Measurements from ENCODE around the gene CHMP1A. TPM values are rescaled to one million over a fixed set of nuclear protein-coding genes. Genes with fewer than 3 reads are reported as not detected.
"Not testable (repeated sequence)": the region's sequence is repeated elsewhere in the genome, so short reads cannot be mapped to it uniquely, and the experiment has no call there.

Gene CHMP1A
- total RNA-seq, 4 donors from 2014 or later: 53.4 to 105 (median 78.8) TPM

DNA sequence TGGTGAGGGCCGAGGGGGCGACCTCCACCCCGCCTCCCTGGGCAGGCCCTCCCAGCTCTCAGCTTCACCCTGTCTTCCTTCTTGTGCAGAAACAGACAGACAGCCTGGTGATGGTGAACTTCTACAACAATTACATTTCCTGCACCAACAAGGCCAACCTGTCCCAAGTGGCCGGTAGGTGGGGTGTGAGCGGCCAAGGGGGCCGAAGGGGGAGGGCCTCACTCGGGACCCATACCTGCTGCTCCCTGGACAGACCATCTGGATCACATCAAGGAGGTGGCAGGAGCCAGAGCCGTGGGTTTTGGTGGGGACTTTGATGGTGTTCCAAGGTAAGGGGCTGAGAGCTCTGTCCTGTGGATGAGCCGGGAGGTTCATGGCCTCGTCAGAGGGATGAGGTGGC lies 20.1 kb downstream of the CHMP1A start:
- ATAC-seq (no peak), DNase-seq (no peak)
- no peak overlapping the region for H3K27ac ChIP-seq
- H3K9me3 ChIP-seq: no peaks in the 10 kb centered on the region
- no peak overlapping the region for H3K4me3 ChIP-seq
- in situ Hi-C loops (cut with MboI; ENCODE audit: low sequenced_read_pairs in 4 of 4) (no loop called here), intact Hi-C loops (cut with DNase I; ENCODE audit: low total_unique reads) (no loop called here)
- TF ChIP-seq POLR2A (IDR thresholded peaks at IDR 0.05) (no peak), CTCF (IDR thresholded peaks at IDR 0.05 in 4 of 5, conservative IDR thresholded peaks at IDR 0.05 in 1 of 5) (no peak)
- peaks cover 11 to 14% (median 12%) of the 10 kb centered on the region in 3 donors for H3K27me3 ChIP-seq
- H3K36me3 ChIP-seq: no peaks in the 10 kb centered on the region
- peaks cover 8% of the 10 kb centered on the region in 2 donors for H3K4me1 ChIP-seq

- Histone ChIP-seq H3K4me3 (no peak overlapping the region), H3K27ac (no peak overlapping the region), H3K27me3 (peaks cover 16 to 20% (median 19%) of the 10 kb centered on the region in 3 donors), H3K36me3 (no peaks in the 10 kb centered on the region), H3K9me3 (no peaks in the 10 kb centered on the region), H3K4me1 (peaks cover 8% of the 10 kb centered on the region in 2 donors)
- TF ChIP-seq POLR2A (IDR thresholded peaks at IDR 0.05) (no peak), CTCF (IDR thresholded peaks at IDR 0.05 in 4 of 5, conservative IDR thresholded peaks at IDR 0.05 in 1 of 5) (no peak)
- in situ Hi-C loops (cut with MboI; ENCODE audit: low sequenced_read_pairs in 4 of 4): no loop called here
- ATAC-seq: no peak
- DNase-seq: no peak
- intact Hi-C loops (cut with DNase I; ENCODE audit: low total_unique reads): no loop called here
Measured at GRCh38 chr16:89636663-89637062, 20.8 kb downstream of the CHMP1A start.

GRCh38 chr16:89634463-89635385 lies 22.8 kb downstream of the CHMP1A start:
- DNase-seq; intact Hi-C loops (cut with DNase I; ENCODE audit: low total_unique reads); H3K9me3 ChIP-seq; H3K4me1 ChIP-seq; H3K4me3 ChIP-seq; in situ Hi-C loops (cut with MboI; ENCODE audit: low sequenced_read_pairs in 4 of 4); H3K27ac ChIP-seq; ATAC-seq; H3K36me3 ChIP-seq: not testable (repeated sequence)
- H3K27me3 ChIP-seq: peaks cover 21 to 29% (median 21%) of the 10 kb centered on the region in 3 donors

- intact Hi-C loops (cut with DNase I; ENCODE audit: low total_unique reads) (no loop called here), in situ Hi-C loops (cut with MboI; ENCODE audit: low sequenced_read_pairs in 4 of 4) (no loop called here)
- no peak overlapping the region for H3K27ac ChIP-seq
- peaks cover 21 to 29% (median 21%) of the 10 kb centered on the region in 3 donors for H3K27me3 ChIP-seq
- DNase-seq (no peak), ATAC-seq (no peak)
- no peaks in the 10 kb centered on the region for H3K4me1 ChIP-seq
- no peaks in the 10 kb centered on the region for H3K36me3 ChIP-seq
- no peak overlapping the region for H3K4me3 ChIP-seq
- H3K9me3 ChIP-seq: no peaks in the 10 kb centered on the region
- TF ChIP-seq POLR2A (IDR thresholded peaks at IDR 0.05) (no peak), CTCF (IDR thresholded peaks at IDR 0.05 in 4 of 5, conservative IDR thresholded peaks at IDR 0.05 in 1 of 5) (no peak)
Measured at GRCh38 chr16:89633064-89633631, 24.4 kb downstream of the CHMP1A start.

Measured in gastrocnemius medialis (tissue), 4 donors.